ENCODE results near the gene ARHGAP33. TPM values are rescaled to one million over a fixed set of nuclear protein-coding genes. Genes with fewer than 3 reads are reported as not detected.

ARHGAP33 gene
- total and polyA plus RNA-seq, 2 of the 4 experiments (the other 2 are of a cell fraction): 0.72 to 11.9 TPM

DNA sequence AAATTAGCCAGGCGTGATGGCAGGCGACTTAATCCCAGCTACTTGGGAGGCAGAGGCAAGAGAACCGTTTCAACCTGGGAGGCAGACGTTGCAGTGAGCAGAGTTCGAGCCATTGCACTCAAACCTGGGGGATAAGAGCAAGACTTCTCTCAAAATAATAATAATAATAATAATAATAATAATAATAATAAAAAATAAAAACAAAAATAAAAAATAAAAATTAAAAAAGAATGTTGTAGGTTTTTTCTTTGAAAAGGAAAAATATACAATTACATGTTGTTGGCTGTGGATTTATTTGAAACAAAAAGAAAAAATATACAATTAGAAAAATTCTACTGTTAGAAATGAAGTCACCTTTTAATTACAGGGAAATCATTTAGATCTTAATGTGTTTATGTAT lies 48.8 kb downstream of the ARHGAP33 start:
- no peak for TF ChIP-seq RFX5 (IDR thresholded peaks at IDR 0.05; ENCODE audit: low read depth, low read length)
- TF ChIP-seq POLR2A (IDR thresholded peaks at IDR 0.05; ENCODE audit: low read depth, low read length): no peak
- no peaks in the 10 kb centered on the region for H3K36me3 ChIP-seq (ENCODE audit: control insufficient read depth, insufficient read depth, low read length)
- H3K9me1 ChIP-seq (ENCODE audit: insufficient read depth, low read length): no peaks in the 10 kb centered on the region
- in situ Hi-C loops (cut with MboI; ENCODE audit: low sequenced_read_pairs) (no loop called here), dilution Hi-C loops (cut with HindIII; ENCODE audit: low sequenced_read_pairs, unreplicated experiment) (no loop called here), intact Hi-C loops (cut with micrococcal nuclease) (no loop called here)
- no peak overlapping the region for H3K23ac ChIP-seq (ENCODE audit: low read depth, low read length)
- H4K5ac ChIP-seq (ENCODE audit: low read depth, low read length): no peak overlapping the region
- no peak overlapping the region for H2AK9ac ChIP-seq (replicated peaks; ENCODE audit: low read depth, low read length, poor library complexity)
- no peak overlapping the region for H3K4me2 ChIP-seq (ENCODE audit: low read depth, low read length)
- H3K4ac ChIP-seq (ENCODE audit: low read depth, low read length): no peak overlapping the region
- CTCF ChIA-PET: no interaction called here
- H3K4me1 ChIP-seq (ENCODE audit: control insufficient read depth, insufficient read depth, low read length): no peaks in the 10 kb centered on the region
- H2BK5ac ChIP-seq (ENCODE audit: low read depth, low read length, poor library complexity, severe bottlenecking): no peak overlapping the region
- H2AFZ ChIP-seq (replicated peaks; ENCODE audit: low read length, poor library complexity): no peak overlapping the region
- H3K56ac ChIP-seq (ENCODE audit: extremely low read depth, insufficient read depth, low read length): no peak overlapping the region
- H4K20me1 ChIP-seq (ENCODE audit: insufficient read depth, low read length): no peaks in the 10 kb centered on the region
- H3K9ac ChIP-seq (ENCODE audit: low read depth, low read length): no peak overlapping the region
- H2BK20ac ChIP-seq (ENCODE audit: low read depth, low read length): no peak overlapping the region
- WGBS, 2 experiments (ENCODE audit: extremely low coverage in 2 of 2, insufficient read length in 1 of 2): no CpG with 5 or more reads among the region's 5 CpGs
- no TSS peak for BruUV-seq (replicated peaks)
- POLR2A ChIA-PET (ENCODE audit: unreplicated experiment): no interaction called here
- H3K9me3 ChIP-seq (ENCODE audit: control insufficient read depth, insufficient read depth, low read length): no peaks in the 10 kb centered on the region
- DNase-seq: no peak
- H4K8ac ChIP-seq (ENCODE audit: low read depth in 2 of 2, low read length in 2 of 2): no peak overlapping the region
- H3K79me1 ChIP-seq (ENCODE audit: low read depth in 1 of 2, low read length in 2 of 2): no peaks in the 10 kb centered on the region
- no peak overlapping the region for H3K18ac ChIP-seq (ENCODE audit: low read depth, low read length)
- H2BK15ac ChIP-seq (ENCODE audit: low read depth, low read length): no peak overlapping the region
- no peak for ATAC-seq (ENCODE audit: low read depth)
- H3K4me3 ChIP-seq (ENCODE audit: insufficient read depth, low read depth, low read length): no peak overlapping the region
- no peak overlapping the region for H4K91ac ChIP-seq (ENCODE audit: insufficient read depth, low read depth, low read length)
- H2AK5ac ChIP-seq (ENCODE audit: low read depth, low read length): no peak overlapping the region
- H3K27ac ChIP-seq (ENCODE audit: insufficient read depth, low read length): no peak overlapping the region
- H3K27me3 ChIP-seq (ENCODE audit: control insufficient read depth, insufficient read depth, low read length): no peaks in the 10 kb centered on the region
- no peak overlapping the region for H2BK120ac ChIP-seq (ENCODE audit: low read depth, low read length)
- no peak overlapping the region for H3K14ac ChIP-seq (replicated peaks; ENCODE audit: low read depth, low read length)

Data from IMR-90 (cell line).